DND-41 (cell line): Measurements from ENCODE around the gene GDPD1.

Source experiments
- EZH2 ChIP-seq: IDR thresholded peaks from 3 replicates; pipeline ENCODE4 v1.6.1; 2012; ENCODE audit warnings: borderline replicate concordance, low read depth, mild to moderate bottlenecking, moderate library complexity, low read length, inconsistent platforms; ENCODE audit not compliant: severe bottlenecking
- TF ChIP-seq, protein P1 (sequence below): IDR thresholded peaks from 2 replicates; pipeline ENCODE4 v1.5.1; 2012; ENCODE audit warnings: borderline replicate concordance, low read length, moderate library complexity, mild to moderate bottlenecking; ENCODE audit not compliant: poor library complexity, severe bottlenecking; ENCODE audit errors: extremely low read depth

DNA sequence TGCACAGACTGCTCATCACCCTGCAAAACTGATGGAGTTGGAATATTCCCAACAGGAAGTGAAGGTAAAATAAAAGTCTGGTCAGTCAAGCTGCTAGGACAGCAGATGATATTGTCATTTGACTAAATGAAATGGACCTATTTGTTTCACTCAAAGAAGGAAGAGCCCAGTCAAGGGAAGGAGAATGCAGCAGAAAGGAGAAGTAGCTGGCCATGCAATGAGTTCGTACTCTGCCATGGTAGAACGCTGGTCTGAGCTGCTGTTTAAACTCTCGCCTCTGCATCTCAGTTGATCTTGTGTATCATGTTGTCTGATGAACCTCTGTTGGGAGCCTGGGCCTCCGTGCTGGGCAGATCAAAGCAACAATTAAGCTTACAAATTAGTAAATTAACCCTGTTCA, 95.6 kb downstream of the GDPD1 start:
- TF ChIP-seq EZH2 = no peak
- TF ChIP-seq, protein P1, sequence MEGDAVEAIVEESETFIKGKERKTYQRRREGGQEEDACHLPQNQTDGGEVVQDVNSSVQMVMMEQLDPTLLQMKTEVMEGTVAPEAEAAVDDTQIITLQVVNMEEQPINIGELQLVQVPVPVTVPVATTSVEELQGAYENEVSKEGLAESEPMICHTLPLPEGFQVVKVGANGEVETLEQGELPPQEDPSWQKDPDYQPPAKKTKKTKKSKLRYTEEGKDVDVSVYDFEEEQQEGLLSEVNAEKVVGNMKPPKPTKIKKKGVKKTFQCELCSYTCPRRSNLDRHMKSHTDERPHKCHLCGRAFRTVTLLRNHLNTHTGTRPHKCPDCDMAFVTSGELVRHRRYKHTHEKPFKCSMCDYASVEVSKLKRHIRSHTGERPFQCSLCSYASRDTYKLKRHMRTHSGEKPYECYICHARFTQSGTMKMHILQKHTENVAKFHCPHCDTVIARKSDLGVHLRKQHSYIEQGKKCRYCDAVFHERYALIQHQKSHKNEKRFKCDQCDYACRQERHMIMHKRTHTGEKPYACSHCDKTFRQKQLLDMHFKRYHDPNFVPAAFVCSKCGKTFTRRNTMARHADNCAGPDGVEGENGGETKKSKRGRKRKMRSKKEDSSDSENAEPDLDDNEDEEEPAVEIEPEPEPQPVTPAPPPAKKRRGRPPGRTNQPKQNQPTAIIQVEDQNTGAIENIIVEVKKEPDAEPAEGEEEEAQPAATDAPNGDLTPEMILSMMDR = no peak
